Measurements from ENCODE around the gene MPL. TPM values are rescaled to one million over a fixed set of nuclear protein-coding genes. Genes with fewer than 3 reads are reported as not detected.

The MPL gene
- total and polyA plus RNA-seq, 2 of the 13 experiments (the other 11 are each of a cell fraction or from before 2014, with no cell fraction given), result not detected

DNA sequence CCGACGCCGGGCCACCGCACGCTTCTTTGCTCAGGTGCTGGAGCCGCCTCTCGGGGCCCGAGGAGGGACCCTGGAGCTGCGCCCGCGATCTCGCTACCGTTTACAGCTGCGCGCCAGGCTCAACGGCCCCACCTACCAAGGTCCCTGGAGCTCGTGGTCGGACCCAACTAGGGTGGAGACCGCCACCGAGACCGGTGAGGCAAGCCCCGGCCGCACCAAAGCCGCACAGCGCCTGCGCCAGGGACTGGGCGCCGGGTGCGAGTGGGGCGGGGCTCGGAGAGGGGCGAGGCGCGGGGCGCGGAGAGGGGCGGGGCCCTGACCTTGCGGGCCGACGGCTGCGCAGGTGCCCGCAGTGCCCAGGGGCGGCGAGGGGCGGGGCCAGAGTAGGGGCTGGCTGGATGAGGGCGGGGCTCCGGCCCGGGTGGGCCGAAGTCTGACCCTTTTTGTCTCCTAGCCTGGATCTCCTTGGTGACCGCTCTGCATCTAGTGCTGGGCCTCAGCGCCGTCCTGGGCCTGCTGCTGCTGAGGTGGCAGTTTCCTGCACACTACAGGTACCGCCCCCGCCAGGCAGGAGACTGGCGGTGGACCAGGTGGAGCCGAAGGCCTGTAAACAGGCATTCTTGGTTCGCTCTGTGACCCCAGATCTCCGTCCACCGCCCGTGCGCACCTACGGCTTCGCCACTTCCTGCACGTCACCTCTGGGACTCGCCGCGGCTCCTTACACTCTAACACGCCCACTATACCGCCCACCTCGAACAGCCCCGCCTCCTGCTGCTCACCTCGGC is 11.4 kb downstream of the MPL start (continued):
- TF ChIP-seq ZC3H13 (CRISPR knock-in tag; IDR thresholded peaks at IDR 0.05), result no peak; the same call in 1 of the 2 replicates
- TF ChIP-seq THAP9 (CRISPR knock-in tag; IDR thresholded peaks at IDR 0.05; ENCODE audit: borderline replicate concordance), result no peak
- TF ChIP-seq IRF2 (CRISPR knock-in tag; IDR thresholded peaks at IDR 0.05), result no peak
- TF ChIP-seq ZNF20 (CRISPR knock-in tag; IDR thresholded peaks at IDR 0.05), result no peak
- no peak for TF ChIP-seq NFIC (IDR thresholded peaks at IDR 0.05; ENCODE audit: low read length)
- TF ChIP-seq, protein P1, sequence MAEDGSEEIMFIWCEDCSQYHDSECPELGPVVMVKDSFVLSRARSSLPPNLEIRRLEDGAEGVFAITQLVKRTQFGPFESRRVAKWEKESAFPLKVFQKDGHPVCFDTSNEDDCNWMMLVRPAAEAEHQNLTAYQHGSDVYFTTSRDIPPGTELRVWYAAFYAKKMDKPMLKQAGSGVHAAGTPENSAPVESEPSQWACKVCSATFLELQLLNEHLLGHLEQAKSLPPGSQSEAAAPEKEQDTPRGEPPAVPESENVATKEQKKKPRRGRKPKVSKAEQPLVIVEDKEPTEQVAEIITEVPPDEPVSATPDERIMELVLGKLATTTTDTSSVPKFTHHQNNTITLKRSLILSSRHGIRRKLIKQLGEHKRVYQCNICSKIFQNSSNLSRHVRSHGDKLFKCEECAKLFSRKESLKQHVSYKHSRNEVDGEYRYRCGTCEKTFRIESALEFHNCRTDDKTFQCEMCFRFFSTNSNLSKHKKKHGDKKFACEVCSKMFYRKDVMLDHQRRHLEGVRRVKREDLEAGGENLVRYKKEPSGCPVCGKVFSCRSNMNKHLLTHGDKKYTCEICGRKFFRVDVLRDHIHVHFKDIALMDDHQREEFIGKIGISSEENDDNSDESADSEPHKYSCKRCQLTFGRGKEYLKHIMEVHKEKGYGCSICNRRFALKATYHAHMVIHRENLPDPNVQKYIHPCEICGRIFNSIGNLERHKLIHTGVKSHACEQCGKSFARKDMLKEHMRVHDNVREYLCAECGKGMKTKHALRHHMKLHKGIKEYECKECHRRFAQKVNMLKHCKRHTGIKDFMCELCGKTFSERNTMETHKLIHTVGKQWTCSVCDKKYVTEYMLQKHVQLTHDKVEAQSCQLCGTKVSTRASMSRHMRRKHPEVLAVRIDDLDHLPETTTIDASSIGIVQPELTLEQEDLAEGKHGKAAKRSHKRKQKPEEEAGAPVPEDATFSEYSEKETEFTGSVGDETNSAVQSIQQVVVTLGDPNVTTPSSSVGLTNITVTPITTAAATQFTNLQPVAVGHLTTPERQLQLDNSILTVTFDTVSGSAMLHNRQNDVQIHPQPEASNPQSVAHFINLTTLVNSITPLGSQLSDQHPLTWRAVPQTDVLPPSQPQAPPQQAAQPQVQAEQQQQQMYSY (CRISPR knock-in tag; IDR thresholded peaks at IDR 0.05), result no peak
- peak; percentile 80 for TF ChIP-seq ZNF18 (CRISPR knock-in tag; IDR thresholded peaks at IDR 0.05; ENCODE audit: insufficient replicate concordance)
- no peak for TF ChIP-seq MLLT10 (CRISPR knock-in tag; IDR thresholded peaks at IDR 0.05)
- TF ChIP-seq ZNF598 (CRISPR knock-in tag; IDR thresholded peaks at IDR 0.05; ENCODE audit: borderline replicate concordance), result no peak
- TF ChIP-seq, protein P2, sequence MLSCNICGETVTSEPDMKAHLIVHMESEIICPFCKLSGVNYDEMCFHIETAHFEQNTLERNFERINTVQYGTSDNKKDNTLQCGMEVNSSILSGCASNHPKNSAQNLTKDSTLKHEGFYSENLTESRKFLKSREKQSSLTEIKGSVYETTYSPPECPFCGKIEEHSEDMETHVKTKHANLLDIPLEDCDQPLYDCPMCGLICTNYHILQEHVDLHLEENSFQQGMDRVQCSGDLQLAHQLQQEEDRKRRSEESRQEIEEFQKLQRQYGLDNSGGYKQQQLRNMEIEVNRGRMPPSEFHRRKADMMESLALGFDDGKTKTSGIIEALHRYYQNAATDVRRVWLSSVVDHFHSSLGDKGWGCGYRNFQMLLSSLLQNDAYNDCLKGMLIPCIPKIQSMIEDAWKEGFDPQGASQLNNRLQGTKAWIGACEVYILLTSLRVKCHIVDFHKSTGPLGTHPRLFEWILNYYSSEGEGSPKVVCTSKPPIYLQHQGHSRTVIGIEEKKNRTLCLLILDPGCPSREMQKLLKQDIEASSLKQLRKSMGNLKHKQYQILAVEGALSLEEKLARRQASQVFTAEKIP (CRISPR knock-in tag; IDR thresholded peaks at IDR 0.05; ENCODE audit: borderline replicate concordance), result no peak
- no peak for TF ChIP-seq STAG1 (CRISPR knock-in tag; IDR thresholded peaks at IDR 0.05)
- TF ChIP-seq ZNF737 (CRISPR knock-in tag; IDR thresholded peaks at IDR 0.05; ENCODE audit: borderline replicate concordance), result no peak
- TF ChIP-seq THAP7 (CRISPR knock-in tag; IDR thresholded peaks at IDR 0.05), result peak; percentile 77
- TF ChIP-seq ATF7-NPFF (CRISPR knock-in tag; IDR thresholded peaks at IDR 0.05; ENCODE audit: low read depth), result peak; percentile 45; the same call in 1 of the 2 replicates
- TF ChIP-seq, protein P3, sequence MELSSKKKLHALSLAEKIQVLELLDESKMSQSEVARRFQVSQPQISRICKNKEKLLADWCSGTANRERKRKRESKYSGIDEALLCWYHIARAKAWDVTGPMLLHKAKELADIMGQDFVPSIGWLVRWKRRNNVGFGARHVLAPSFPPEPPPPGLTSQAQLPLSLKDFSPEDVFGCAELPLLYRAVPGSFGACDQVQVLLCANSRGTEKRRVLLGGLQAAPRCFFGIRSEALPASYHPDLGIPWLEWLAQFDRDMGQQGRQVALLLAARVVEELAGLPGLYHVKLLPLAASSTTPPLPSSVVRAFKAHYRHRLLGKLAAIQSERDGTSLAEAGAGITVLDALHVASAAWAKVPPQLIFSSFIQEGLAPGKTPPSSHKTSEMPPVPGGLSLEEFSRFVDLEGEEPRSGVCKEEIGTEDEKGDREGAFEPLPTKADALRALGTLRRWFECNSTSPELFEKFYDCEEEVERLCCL (CRISPR knock-in tag; IDR thresholded peaks at IDR 0.05; ENCODE audit: borderline replicate concordance), result no peak

All from HepG2 (cell line).